ENCODE data around the gene CCSER1.

Gene CCSER1

GRCh38 chr4:90128961-90129495 is 1.8 kb downstream of the CCSER1 start:
- no peak for DNase-seq (ENCODE audit: low read depth)

- DNase-seq (ENCODE audit: low read depth), result no peak
Measured at GRCh38 chr4:90130076-90130475, 2.9 kb downstream of the CCSER1 start.

- DNase-seq (ENCODE audit: low read depth), result no peak
Measured at GRCh38 chr4:90137555-90137954, 10.4 kb downstream of the CCSER1 start.

- DNase-seq (ENCODE audit: low read depth), result no peak
Measured at GRCh38 chr4:90142081-90142480, 14.9 kb downstream of the CCSER1 start.

GRCh38 chr4:90145319-90145718 is 18.1 kb downstream of the CCSER1 start:
- no peak for DNase-seq (ENCODE audit: low read depth)

- no peak for DNase-seq (ENCODE audit: low read depth)
Measured at GRCh38 chr4:90146306-90146705, 19.1 kb downstream of the CCSER1 start.

- no peak for DNase-seq (ENCODE audit: low read depth)
Measured at GRCh38 chr4:90148574-90149148, 21.5 kb downstream of the CCSER1 start.

- DNase-seq (ENCODE audit: low read depth), result no peak
Measured at GRCh38 chr4:90152024-90152423, 24.8 kb downstream of the CCSER1 start.

GRCh38 chr4:90159193-90159592 is 32.0 kb downstream of the CCSER1 start:
- DNase-seq (ENCODE audit: low read depth), result no peak

GRCh38 chr4:90160044-90160443 is 32.9 kb downstream of the CCSER1 start:
- DNase-seq (ENCODE audit: low read depth), result no peak

- no peak for DNase-seq (ENCODE audit: low read depth)
Measured at GRCh38 chr4:90162566-90162965, 35.4 kb downstream of the CCSER1 start.

- no peak for DNase-seq (ENCODE audit: low read depth)
Measured at GRCh38 chr4:90163872-90164271, 36.7 kb downstream of the CCSER1 start.

GRCh38 chr4:90165883-90166282 is 38.7 kb downstream of the CCSER1 start:
- DNase-seq (ENCODE audit: low read depth), result no peak

GRCh38 chr4:90171491-90171890 is 44.3 kb downstream of the CCSER1 start:
- DNase-seq (ENCODE audit: low read depth), result no peak

GRCh38 chr4:90174621-90175023 is 47.4 kb downstream of the CCSER1 start:
- DNase-seq (ENCODE audit: low read depth), result no peak

- DNase-seq (ENCODE audit: low read depth), result no peak
Measured at GRCh38 chr4:90181644-90182043, 54.5 kb downstream of the CCSER1 start.

GRCh38 chr4:90183254-90183653 is 56.1 kb downstream of the CCSER1 start:
- DNase-seq (ENCODE audit: low read depth), result no peak

GRCh38 chr4:90184560-90184959 is 57.4 kb downstream of the CCSER1 start:
- DNase-seq (ENCODE audit: low read depth), result no peak

GRCh38 chr4:90185416-90185815 is 58.2 kb downstream of the CCSER1 start:
- DNase-seq (ENCODE audit: low read depth), result no peak

GRCh38 chr4:90186229-90186628 is 59.0 kb downstream of the CCSER1 start:
- no peak for DNase-seq (ENCODE audit: low read depth)

- DNase-seq (ENCODE audit: low read depth), result no peak
Measured at GRCh38 chr4:90187148-90187884, 60.1 kb downstream of the CCSER1 start.

GRCh38 chr4:90189178-90189577 is 62.0 kb downstream of the CCSER1 start:
- DNase-seq (ENCODE audit: low read depth), result no peak

GRCh38 chr4:90189946-90190345 is 62.8 kb downstream of the CCSER1 start:
- DNase-seq (ENCODE audit: low read depth), result no peak

GRCh38 chr4:90190525-90190924 is 63.3 kb downstream of the CCSER1 start:
- no peak for DNase-seq (ENCODE audit: low read depth)

Data from activated T-cell treated with anti-CD3 and anti-CD28 coated beads for 24 hours (primary cell).